Trophoblast cell (in vitro differentiated cells and primary cell): ENCODE measurements around the gene TEX10.

Experiments
- DNase-seq, 2 donors: peaks; one replicate each; pipeline ENCODE4 v3.0.0-alpha.2; 2016
- H2AFZ ChIP-seq: 2 replicates; pipeline ENCODE4 v1.6.1; 2013; ENCODE audit warnings: low read length, moderate library complexity, mild to moderate bottlenecking; ENCODE audit not compliant: insufficient read depth, poor library complexity
- H2AK5ac ChIP-seq: 2 replicates; pipeline ENCODE4 v1.6.1; 2013; ENCODE audit warnings: mild to moderate bottlenecking, low read length
- H2BK120ac ChIP-seq: 2 replicates; pipeline ENCODE4 v1.6.1; 2013; ENCODE audit warnings: low read length, mild to moderate bottlenecking, moderate library complexity; ENCODE audit not compliant: insufficient read depth, poor library complexity
- H2BK12ac ChIP-seq: 2 replicates; pipeline ENCODE4 v1.6.1; 2013; ENCODE audit warnings: mild to moderate bottlenecking, low read length, moderate library complexity
- H2BK5ac ChIP-seq: 2 replicates; pipeline ENCODE4 v1.6.1; 2013; ENCODE audit warnings: low read length, low read depth, moderate library complexity, mild to moderate bottlenecking; ENCODE audit not compliant: poor library complexity
- H3K14ac ChIP-seq: 2 replicates; pipeline ENCODE4 v1.6.1; 2013; ENCODE audit warnings: mild to moderate bottlenecking, low read length
- H3K18ac ChIP-seq: 2 replicates; pipeline ENCODE4 v1.6.1; 2013; ENCODE audit warnings: mild to moderate bottlenecking, low read length
- H3K23ac ChIP-seq: 2 replicates; pipeline ENCODE4 v1.6.1; 2013; ENCODE audit warnings: low read length
- H3K27ac ChIP-seq: 2 replicates; pipeline ENCODE4 v1.5.1; 2013; ENCODE audit warnings: low read depth, mild to moderate bottlenecking, inconsistent platforms, low read length, moderate library complexity
- H3K27me3 ChIP-seq: 2 replicates; pipeline ENCODE4 v1.6.1; 2013; ENCODE audit warnings: inconsistent platforms, mild to moderate bottlenecking, low read length, moderate library complexity; ENCODE audit not compliant: insufficient read depth
- H3K36me3 ChIP-seq, 2 experiments: 1 replicate in 1 of 2; 2 replicates in 1 of 2; pipeline ENCODE4 v1.6.1; 2013; ENCODE audit warnings: low read length in 2 of 2, mild to moderate bottlenecking in 2 of 2, moderate library complexity in 1 of 2; ENCODE audit not compliant: insufficient read depth in 2 of 2, control insufficient read depth in 1 of 2
- H3K4ac ChIP-seq: 2 replicates; pipeline ENCODE4 v1.6.1; 2013; ENCODE audit warnings: low read depth, mild to moderate bottlenecking, low read length, moderate library complexity
- H3K4me1 ChIP-seq, 2 experiments: 1 replicate in 1 of 2; 2 replicates in 1 of 2; pipeline ENCODE4 v1.6.1; 2013; ENCODE audit warnings: low read length in 2 of 2, mild to moderate bottlenecking in 2 of 2, moderate library complexity in 1 of 2; ENCODE audit not compliant: insufficient read depth in 2 of 2, control insufficient read depth in 1 of 2
- H3K4me2 ChIP-seq: 2 replicates; pipeline ENCODE4 v1.6.1; 2013; ENCODE audit warnings: inconsistent platforms, mild to moderate bottlenecking, low read length, moderate library complexity
- H3K4me3 ChIP-seq: 2 replicates; pipeline ENCODE4 v1.5.1; 2013; ENCODE audit warnings: mild to moderate bottlenecking, low read depth, low read length, inconsistent platforms
- H3K79me1 ChIP-seq: one replicate; pipeline ENCODE4 v1.6.1; 2013; ENCODE audit warnings: low read length
- H3K79me2 ChIP-seq: 2 replicates; pipeline ENCODE4 v1.6.1; 2013; ENCODE audit warnings: low read length, mild to moderate bottlenecking; ENCODE audit not compliant: control insufficient read depth, insufficient read depth, poor library complexity
- H3K9ac ChIP-seq: 2 replicates; pipeline ENCODE4 v1.6.1; 2013; ENCODE audit warnings: mild to moderate bottlenecking, low read length
- H3K9me3 ChIP-seq: 2 replicates; pipeline ENCODE4 v1.6.1; 2013; ENCODE audit warnings: low read depth, mild to moderate bottlenecking, control low read depth, inconsistent platforms, low read length; ENCODE audit not compliant: insufficient read depth
- H4K12ac ChIP-seq: 2 replicates; pipeline ENCODE4 v1.6.1; 2013; ENCODE audit warnings: low read depth, mild to moderate bottlenecking, low read length, moderate library complexity
- H4K8ac ChIP-seq: 2 replicates; pipeline ENCODE4 v1.6.1; 2013; ENCODE audit warnings: low read depth, mild to moderate bottlenecking, low read length, moderate library complexity
- H4K91ac ChIP-seq: one replicate; pipeline ENCODE4 v1.6.1; 2013; ENCODE audit warnings: low read depth, mild to moderate bottlenecking, low read length, moderate library complexity
- WGBS: extraction: QIAGEN DNeasy Blood & Tissue Kit; methylation state at CpG from one replicate; pipeline ENCODE4 v1.1.7; 2013; ENCODE audit warnings: missing lambda C conversion rate; ENCODE audit not compliant: insufficient read length, insufficient coverage; ENCODE audit errors: extremely low coverage; 5-methylcytosine and 5-hydroxymethylcytosine counted together

The TEX10 gene

DNA sequence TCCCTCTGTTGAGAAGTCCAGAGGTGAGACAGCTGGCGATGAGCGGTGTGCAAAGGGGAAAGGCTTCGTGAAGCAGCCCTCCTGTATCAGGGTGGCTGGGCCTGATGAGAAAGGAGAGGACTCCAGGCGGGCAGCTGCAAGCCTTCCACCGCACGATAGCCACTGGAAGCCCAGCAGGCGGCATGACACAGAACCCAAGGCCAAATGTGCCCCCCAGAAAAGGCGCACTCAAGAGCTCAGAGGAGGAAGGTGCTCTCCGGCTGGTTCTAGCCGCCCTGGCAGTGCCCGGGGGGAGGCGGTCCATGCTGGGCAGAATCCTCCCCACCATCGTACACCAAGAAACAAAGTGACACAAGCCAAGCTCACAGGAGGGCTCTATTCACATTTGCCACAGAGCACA lies 60.3 kb downstream of the TEX10 start:
- Histone ChIP-seq H4K12ac (no peak overlapping the region), H3K18ac (no peak overlapping the region), H2BK120ac (no peak overlapping the region), H3K36me3 (peaks cover 12 to 30% of the 10 kb centered on the region in 2 experiments), H2BK5ac (no peak overlapping the region), H2BK12ac (no peak overlapping the region), H3K4ac (no peak overlapping the region), H3K4me3 (no peak overlapping the region), H3K27ac (no peak overlapping the region), H3K9ac (no peak overlapping the region), H4K8ac (no peak overlapping the region), H3K9me3 (no peaks in the 10 kb centered on the region), H3K27me3 (no peaks in the 10 kb centered on the region), H4K91ac (no peak overlapping the region), H2AFZ (no peak overlapping the region), H2AK5ac (no peak overlapping the region), H3K79me2 (no peaks in the 10 kb centered on the region), H3K14ac (no peak overlapping the region), H3K79me1 (no peaks in the 10 kb centered on the region), H3K4me2 (no peak overlapping the region), H3K4me1 (no peaks in the 10 kb centered on the region), H3K23ac (no peak overlapping the region)
- DNase-seq: no peak
- WGBS: no CpG with 5 or more reads among the region's 13 CpGs

DNA sequence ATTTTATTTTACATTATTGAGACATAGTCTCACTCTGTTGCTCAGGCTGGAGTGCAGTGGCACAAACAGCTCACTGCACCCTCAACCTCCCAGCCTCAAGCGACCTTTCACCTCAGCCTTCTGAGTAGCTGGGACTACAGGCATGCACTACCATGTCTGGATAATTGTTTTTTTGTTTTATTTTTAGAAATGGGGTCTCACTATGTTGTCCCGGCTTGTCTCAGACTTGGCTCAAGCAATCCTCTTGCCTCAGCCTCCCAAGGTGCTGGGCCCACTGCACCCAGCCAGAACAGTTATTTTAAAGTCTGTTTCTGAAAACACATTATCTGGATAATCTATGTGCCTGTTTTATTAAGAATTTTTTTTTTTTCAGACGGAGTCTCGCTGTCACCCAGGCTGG lies 62.0 kb downstream of the TEX10 start:
- Histone ChIP-seq H3K4me2 (no peak overlapping the region), H4K8ac (no peak overlapping the region), H3K4ac (no peak overlapping the region), H4K12ac (no peak overlapping the region), H3K14ac (no peak overlapping the region), H3K27ac (no peak overlapping the region), H3K4me3 (no peak overlapping the region), H3K4me1 (no peaks in the 10 kb centered on the region), H3K27me3 (no peaks in the 10 kb centered on the region), H2AFZ (no peak overlapping the region), H3K79me2 (no peaks in the 10 kb centered on the region), H3K36me3 (peaks cover 12 to 27% of the 10 kb centered on the region in 2 experiments), H2AK5ac (no peak overlapping the region), H3K9me3 (no peaks in the 10 kb centered on the region), H2BK5ac (no peak overlapping the region), H3K79me1 (no peaks in the 10 kb centered on the region), H2BK12ac (no peak overlapping the region), H3K23ac (no peak overlapping the region), H3K9ac (no peak overlapping the region), H3K18ac (no peak overlapping the region), H4K91ac (no peak overlapping the region), H2BK120ac (no peak overlapping the region)
- WGBS: no CpG with 5 or more reads among the region's 4 CpGs
- DNase-seq: no peak

DNA sequence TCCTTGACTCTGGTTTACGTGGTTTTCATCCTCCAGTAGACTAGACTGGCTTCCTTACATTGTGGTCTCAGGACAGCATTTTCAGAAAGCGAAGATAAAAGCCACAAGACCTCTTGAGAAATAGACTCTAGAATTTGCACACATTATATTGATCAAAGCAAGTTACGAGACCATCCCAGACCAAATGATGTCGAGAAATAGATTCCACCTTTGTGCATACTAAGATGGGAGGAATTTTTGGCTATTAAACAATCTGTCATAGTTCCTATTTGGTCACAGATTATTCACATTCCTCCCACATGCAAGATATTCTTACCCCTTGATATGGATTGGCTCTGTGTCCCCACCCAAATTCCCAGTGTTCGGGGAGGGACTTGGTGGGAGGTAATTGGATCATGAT lies 65.6 kb downstream of the TEX10 start:
- Histone ChIP-seq H3K4me2 (no peak overlapping the region), H2AFZ (no peak overlapping the region), H4K8ac (no peak overlapping the region), H3K79me1 (no peaks in the 10 kb centered on the region), H4K12ac (no peak overlapping the region), H2BK12ac (no peak overlapping the region), H2BK120ac (no peak overlapping the region), H3K79me2 (no peaks in the 10 kb centered on the region), H2AK5ac (no peak overlapping the region), H3K18ac (no peak overlapping the region), H3K9ac (no peak overlapping the region), H3K14ac (no peak overlapping the region), H2BK5ac (no peak overlapping the region), H3K23ac (no peak overlapping the region), H3K4ac (no peak overlapping the region), H3K4me1 (peaks cover under 1 to 4% of the 10 kb centered on the region in 2 experiments), H3K9me3 (no peaks in the 10 kb centered on the region), H3K27ac (no peak overlapping the region), H3K36me3 (peaks cover under 1 to 10% of the 10 kb centered on the region in 2 experiments), H3K4me3 (no peak overlapping the region), H4K91ac (no peak overlapping the region), H3K27me3 (no peaks in the 10 kb centered on the region)
- WGBS: no CpG with 5 or more reads among the region's 5 CpGs
- peak; percentile 52 to 76 for DNase-seq

DNA sequence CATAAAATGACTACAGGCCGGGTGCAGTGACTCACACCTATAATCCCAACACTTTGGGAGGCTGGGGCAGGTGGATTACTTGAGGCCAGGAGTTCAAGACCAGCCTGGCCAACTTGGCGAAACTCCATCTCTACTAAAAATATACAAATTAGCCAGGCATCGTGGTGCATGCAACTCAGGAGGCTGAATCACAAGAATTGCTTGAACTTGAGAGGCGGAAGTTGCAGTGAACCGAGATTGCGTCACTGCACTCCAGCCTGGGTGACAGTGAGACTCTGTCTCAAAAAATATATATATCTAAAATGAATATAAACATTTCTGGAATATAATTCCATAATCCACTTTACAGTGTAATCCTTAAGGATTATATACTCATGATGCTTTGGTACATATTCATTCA lies 66.5 kb downstream of the TEX10 start:
- Histone ChIP-seq H3K4ac (no peak overlapping the region), H2BK5ac (no peak overlapping the region), H4K8ac (no peak overlapping the region), H2AK5ac (no peak overlapping the region), H2BK12ac (no peak overlapping the region), H3K14ac (no peak overlapping the region), H3K79me1 (no peaks in the 10 kb centered on the region), H2AFZ (no peak overlapping the region), H3K9ac (no peak overlapping the region), H3K79me2 (no peaks in the 10 kb centered on the region), H3K23ac (no peak overlapping the region), H3K36me3 (peaks cover 0 to 10% of the 10 kb centered on the region in 2 experiments), H3K4me2 (no peak overlapping the region), H3K18ac (no peak overlapping the region), H4K91ac (no peak overlapping the region), H3K9me3 (no peaks in the 10 kb centered on the region), H3K27ac (no peak overlapping the region), H4K12ac (no peak overlapping the region), H2BK120ac (no peak overlapping the region), H3K4me1 (peaks cover 5 to 8% of the 10 kb centered on the region in 2 experiments), H3K27me3 (no peaks in the 10 kb centered on the region), H3K4me3 (no peak overlapping the region)
- no peak for DNase-seq
- WGBS: no CpG with 5 or more reads among the region's 6 CpGs
